Measurements from ENCODE around the gene AKIRIN2.
"Not testable (repeated sequence)": the region's sequence is repeated elsewhere in the genome, so short reads cannot be mapped to it uniquely, and the experiment has no call there.

Gene AKIRIN2

GRCh38 chr6:87687296-87687695 is 14.7 kb downstream of the AKIRIN2 start:
- no peak for DNase-seq (ENCODE audit: low spot score)

- DNase-seq (ENCODE audit: low spot score), result not testable (repeated sequence)
Measured at GRCh38 chr6:87686636-87687205, 15.3 kb downstream of the AKIRIN2 start.

DNA sequence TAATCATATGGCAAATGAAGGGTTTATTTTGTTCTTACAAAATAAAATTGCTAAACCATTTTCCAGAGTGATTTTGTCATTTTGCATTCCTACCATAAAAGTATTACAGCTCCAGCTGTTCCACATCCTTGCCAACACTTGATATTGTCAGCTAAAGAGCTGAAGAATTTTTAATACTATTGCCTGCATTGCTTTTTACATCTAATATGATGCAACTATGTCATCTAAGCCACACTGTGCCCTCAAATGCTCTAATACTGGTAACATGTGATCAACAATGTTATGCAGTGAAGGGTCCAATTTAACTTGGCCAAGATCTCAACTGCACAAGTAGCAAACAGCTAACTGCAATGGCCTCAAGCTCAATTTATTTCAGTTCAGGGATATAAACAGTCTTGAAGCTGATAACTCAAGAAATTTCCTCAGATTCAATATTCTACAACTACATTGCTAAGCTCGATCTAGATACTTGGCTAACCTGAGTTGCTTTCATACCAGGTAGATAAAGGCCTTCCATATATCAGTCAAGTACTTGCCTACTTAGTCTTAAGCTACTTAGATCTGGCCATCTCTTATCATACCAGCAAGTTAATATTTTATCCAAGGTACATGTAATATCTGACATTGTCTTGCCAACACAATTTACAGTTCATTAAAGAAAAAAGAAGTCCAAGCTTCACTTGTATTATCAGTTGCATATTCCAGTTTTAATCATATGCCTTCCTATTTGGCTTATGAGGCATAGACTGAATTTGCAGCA is 17.0 kb downstream of the AKIRIN2 start:
- DNase-seq (ENCODE audit: low spot score), result no peak

GRCh38 chr6:87683890-87684289 is 18.1 kb downstream of the AKIRIN2 start:
- no peak for DNase-seq (ENCODE audit: low spot score)

- no peak for DNase-seq (ENCODE audit: low spot score)
Measured at GRCh38 chr6:87682310-87682709, 19.7 kb downstream of the AKIRIN2 start.

DNA sequence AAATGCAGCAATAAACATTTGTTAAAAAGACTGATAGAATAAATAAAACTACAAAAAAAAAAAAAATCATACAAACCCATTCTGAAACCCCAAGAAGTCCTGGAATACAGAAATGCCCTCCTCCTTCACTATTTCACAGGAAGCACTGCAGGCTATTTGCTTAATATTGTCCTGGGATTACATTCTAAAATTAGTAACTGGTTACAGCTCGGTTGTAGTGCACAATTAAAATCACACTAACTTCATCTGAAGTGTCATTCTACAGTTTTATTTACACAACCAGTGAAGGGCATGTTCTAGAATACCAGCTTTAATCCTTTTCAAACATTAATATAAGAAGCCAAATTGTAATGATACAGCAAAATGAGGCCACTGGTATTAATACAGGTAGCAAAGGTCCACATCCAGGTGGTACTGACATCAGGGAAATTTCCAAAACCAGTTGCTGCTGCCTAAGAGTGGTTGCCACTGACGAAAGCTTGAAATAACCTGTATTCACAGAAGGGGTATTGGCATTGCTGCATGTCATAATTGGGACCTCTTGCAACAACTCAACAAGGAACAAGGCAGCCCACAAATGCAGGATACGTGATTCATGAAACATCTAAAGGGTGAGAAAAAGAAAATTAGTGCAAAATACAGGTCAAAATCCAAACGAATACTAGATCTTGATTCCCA is 26.9 kb downstream of the AKIRIN2 start:
- no peak for DNase-seq (ENCODE audit: low spot score)

DNA sequence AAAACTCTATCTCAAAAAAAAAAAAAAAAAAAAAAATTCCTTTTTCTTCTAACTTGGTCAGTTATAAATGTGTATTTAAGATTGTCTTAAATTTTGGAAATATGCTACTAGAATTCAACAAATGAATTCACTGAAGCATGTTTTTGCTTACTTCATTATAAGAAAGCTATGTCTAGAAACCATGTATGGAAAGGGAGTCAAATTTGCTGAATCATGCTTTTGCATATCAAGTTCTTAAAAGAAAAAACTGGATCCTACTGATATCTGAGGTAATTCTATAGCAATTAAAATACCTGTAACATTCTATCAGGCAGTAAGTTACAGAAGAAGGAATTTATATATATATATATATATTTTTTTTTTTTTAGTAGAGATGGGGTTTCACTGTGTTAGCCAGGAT is 27.7 kb downstream of the AKIRIN2 start:
- peak; percentile 44 for DNase-seq (ENCODE audit: low spot score)

- no peak for DNase-seq (ENCODE audit: low spot score)
Measured at GRCh38 chr6:87673237-87673636, 28.8 kb downstream of the AKIRIN2 start.

GRCh38 chr6:87672641-87673040 is 29.4 kb downstream of the AKIRIN2 start:
- DNase-seq (ENCODE audit: low spot score), result no peak

DNA sequence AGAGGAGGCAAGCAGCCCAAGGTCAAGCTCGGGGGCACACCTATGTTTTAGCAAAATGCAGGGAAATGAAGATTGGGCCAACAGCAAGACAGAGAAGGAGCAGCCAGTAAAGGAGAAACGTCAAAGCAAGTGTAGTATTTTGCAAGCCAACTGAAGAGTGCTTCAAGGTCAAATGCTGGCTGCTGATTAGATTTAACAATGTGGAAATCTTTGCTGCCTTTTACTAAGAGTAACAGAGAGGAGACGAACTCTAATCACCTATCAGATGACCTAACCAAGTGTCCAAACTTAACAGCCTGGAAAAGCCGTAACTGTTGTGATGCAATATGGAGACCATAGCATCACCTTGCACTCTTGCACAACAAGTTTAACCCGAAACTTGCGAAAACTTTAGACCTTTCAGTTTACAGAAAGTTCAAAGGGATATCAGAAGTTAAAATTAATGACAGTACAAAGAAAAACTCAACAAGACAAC is 30.4 kb downstream of the AKIRIN2 start:
- DNase-seq (ENCODE audit: low spot score), result no peak

DNA sequence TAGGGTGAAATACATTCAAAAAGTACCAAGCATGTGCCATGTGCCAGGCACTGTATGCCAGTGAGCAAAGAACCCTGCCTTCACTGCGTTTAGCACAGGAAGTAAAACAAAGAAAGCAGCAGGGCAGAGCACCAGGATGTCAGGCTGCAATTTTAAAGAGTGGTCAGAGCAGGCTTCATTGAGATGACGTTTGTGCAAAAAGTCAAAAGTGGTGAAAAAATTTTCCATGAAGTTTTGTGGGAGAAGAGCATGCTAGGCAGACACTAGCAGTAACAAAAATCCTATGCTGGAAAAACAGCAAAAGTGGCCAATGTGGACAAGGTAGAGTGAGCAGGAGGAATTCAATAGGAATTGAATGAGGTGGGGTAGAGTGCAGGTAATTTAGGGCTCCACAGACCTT is 31.3 kb downstream of the AKIRIN2 start:
- DNase-seq (ENCODE audit: low spot score), result no peak

DNA sequence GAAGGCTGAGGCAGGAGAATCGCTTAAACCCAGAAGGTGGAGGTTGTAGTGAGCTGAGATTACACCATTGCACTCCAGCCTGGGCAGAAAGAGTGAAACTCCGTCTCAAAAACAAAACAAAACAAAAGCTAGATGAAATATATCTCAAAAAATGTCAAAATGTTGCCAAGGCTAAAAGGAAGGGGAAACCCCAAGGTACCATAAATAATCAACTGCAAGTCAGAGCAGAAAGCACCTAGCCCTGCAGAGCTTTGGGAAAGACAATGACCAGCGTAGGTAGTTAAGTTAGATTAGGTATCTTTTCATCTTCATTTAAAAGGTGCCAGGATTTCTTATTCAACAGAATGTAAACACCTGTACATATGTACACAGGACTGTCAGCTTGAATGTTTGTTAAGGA is 33.0 kb downstream of the AKIRIN2 start:
- no peak for DNase-seq (ENCODE audit: low spot score)

DNA sequence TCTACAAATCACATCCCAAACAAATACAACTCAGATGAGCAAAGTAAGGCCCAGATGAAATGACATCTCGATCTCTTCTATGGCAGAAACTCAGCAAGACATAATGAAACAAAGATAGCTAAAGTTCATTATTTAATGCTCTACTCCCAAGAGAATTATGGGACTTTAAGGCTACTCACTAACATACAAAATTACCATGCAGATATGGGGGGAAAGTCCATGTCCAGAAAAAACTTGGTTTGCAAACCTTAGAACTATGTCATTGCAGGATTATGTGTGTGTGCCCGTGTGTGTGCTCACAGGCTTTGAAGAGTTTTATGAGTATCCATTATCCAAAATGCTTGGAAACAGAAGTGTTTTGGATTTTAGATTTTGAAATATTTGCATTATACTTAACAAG is 34.0 kb downstream of the AKIRIN2 start:
- DNase-seq (ENCODE audit: low spot score), result no peak

DNA sequence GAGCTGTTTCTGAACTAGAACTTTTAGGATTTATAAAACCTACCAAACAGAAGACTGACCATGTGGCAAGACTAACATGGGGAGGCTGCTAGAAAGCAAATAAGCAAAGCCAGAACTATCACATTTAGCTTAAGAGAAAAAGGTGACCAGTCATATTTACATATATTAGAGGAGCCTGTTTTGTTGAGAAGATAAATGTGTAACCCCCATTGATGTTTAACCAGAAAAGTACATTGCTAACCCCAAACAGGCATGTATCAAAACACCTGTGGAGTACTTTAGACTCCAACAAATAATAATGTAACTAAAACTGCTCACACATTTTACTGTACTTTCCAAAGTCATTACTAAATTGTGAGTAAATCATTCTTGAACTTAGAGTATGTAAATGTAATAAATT is 35.0 kb downstream of the AKIRIN2 start:
- no peak for DNase-seq (ENCODE audit: low spot score)

- no peak for DNase-seq (ENCODE audit: low spot score)
Measured at GRCh38 chr6:87664921-87665485, 37.0 kb downstream of the AKIRIN2 start.

- no peak for DNase-seq (ENCODE audit: low spot score)
Measured at GRCh38 chr6:87663434-87663833, 38.6 kb downstream of the AKIRIN2 start.

- DNase-seq (ENCODE audit: low spot score), result no peak
Measured at GRCh38 chr6:87661503-87661902, 40.5 kb downstream of the AKIRIN2 start.

DNA sequence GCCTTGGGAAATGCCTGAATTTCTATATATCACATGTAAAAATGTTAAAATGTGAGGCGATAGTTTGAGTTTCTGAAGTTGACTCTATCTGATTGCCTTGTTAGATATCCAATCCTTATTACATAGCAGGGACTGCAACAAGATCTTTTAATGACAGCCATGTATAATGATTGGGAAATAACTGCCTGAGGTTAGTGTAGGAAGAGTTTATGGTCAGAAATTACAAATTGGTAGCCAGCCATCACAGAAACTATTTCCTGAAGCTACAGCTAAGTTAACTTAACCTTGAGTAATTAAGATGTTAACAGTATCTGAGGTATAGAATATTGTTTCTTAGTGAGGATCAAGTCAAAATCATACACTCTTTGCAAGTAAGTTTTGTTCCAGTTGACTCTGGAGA is 41.0 kb downstream of the AKIRIN2 start:
- no peak for DNase-seq (ENCODE audit: low spot score)

- no peak for DNase-seq (ENCODE audit: low spot score)
Measured at GRCh38 chr6:87660226-87660911, 41.7 kb downstream of the AKIRIN2 start.

DNA sequence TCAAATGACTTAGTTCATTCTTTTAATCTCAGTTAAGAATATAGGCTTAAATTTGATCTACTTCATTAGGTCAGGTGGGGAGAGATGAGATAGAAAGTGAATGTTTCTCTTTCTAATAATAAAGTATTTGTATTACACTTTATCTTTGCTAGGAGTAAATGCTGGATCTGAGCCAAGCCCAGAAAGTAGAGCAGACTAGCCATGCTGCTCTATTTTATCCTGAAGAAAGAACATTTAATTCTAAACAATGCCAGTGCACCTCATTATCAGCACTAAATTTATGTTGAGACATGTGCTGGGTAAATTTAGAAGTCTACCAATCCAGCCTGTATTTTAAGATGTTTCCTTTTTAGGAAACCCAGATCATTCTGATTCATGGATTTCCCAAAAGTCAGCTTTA is 43.5 kb downstream of the AKIRIN2 start:
- no peak for DNase-seq (ENCODE audit: low spot score)

DNA sequence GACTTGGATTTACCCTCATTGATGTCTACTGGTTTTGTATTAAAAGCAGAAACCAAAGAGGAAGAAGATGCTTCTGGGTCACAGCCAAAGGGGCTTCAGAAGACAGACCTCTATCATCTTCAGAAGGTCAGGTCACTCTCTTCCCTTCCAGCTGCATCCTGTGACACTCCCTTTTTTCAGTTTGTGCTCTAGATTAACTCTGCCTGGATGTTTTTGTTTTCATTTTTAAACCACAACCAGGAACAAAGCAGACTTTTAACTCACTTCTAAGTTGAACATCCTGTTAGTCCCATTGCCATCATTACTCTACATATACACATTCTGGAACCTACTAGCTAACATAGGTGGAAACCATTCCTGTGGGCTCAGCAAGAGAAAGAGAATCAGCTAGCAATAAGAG is 45.2 kb downstream of the AKIRIN2 start:
- no peak for DNase-seq (ENCODE audit: low spot score)

DNA sequence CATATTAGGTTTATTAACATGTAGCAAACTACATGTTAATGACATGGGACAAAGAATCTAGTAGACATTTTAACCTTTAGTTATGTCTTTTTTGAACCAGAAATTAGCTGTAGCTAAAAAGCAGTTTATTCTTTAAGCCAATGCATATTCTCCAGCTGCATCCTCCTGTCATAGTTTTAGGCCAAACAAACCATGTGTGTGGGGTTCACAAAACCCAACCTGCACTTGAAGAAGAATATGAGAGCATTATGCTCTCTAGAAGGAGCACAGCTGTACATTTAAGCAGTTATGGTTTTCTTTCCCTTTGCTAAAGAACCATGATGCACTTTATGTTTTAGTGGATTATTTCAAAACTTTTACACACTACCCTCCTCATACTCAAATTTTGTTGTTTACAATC is 46.2 kb downstream of the AKIRIN2 start:
- DNase-seq (ENCODE audit: low spot score), result no peak

All from hematopoietic multipotent progenitor cell treated with erythropoietin and hydrocortisone succinate and interleukin-3 and kit ligand, for 17 days (in vitro differentiated cells).